Panc1 (cell line): ENCODE data around the gene OTULINL. TPM values are rescaled to one million over a fixed set of nuclear protein-coding genes. Genes with fewer than 3 reads are reported as not detected.

Experiments used
- ATAC-seq: fragments of 200-7000 bp; cut with Tn5 transposase; 2 replicates; pipeline ENCODE4 v1.9.1; 2020; ENCODE audit warnings: mild to moderate bottlenecking, moderate library complexity
- BruUV-seq: library from RNA; stranded (reverse); fragments of 400-500 nt; replicated peaks from 2 replicates; lab custom pipeline; 2021; lab: Mats Ljungman, UMichigan
- CTCF ChIA-PET: fragments of 300-600 bp; sonication (Branson Sonifier 250); formaldehyde crosslinking; loops from one replicate; lab custom pipeline; 2022; ENCODE audit warnings: antibody characterized with exemption; lab: Charles Lee
- POLR2A ChIA-PET: fragments of 300-600 bp; sonication (Branson Sonifier 250); formaldehyde crosslinking; loops from one replicate; lab custom pipeline; 2022; ENCODE audit warnings: antibody characterized with exemption; lab: Charles Lee
- DNase-seq: peaks from one replicate; pipeline ENCODE4 v3.0.0-alpha.2; 2010; ENCODE audit warnings: low read depth, low spot score
- H3K27ac ChIP-seq: 2 replicates; pipeline ENCODE4 v1.5.1; 2011; ENCODE audit warnings: mild to moderate bottlenecking, low read length, inconsistent platforms
- H3K27me3 ChIP-seq: fragments of 200-500 bp; sonication (Bioruptor generic); 2 replicates; pipeline ENCODE4 v1.6.0; 2014; ENCODE audit warnings: low read length, inconsistent platforms; ENCODE audit not compliant: control insufficient read depth, insufficient read depth
- H3K36me3 ChIP-seq: fragments of 200-500 bp; sonication (Bioruptor generic); 2 replicates; pipeline ENCODE4 v1.5.1; 2014; ENCODE audit warnings: inconsistent platforms, mild to moderate bottlenecking, low read length, moderate library complexity; ENCODE audit not compliant: control insufficient read depth, insufficient read depth
- H3K4me1 ChIP-seq: 2 replicates; pipeline ENCODE4 v1.5.1; 2011; ENCODE audit warnings: inconsistent platforms, mild to moderate bottlenecking, low read length, moderate library complexity; ENCODE audit not compliant: control insufficient read depth, insufficient read depth
- H3K4me3 ChIP-seq, 2 experiments: 2 replicates each; pipeline ENCODE4 v1.5.1; 2011 to 2012; ENCODE audit warnings: low read depth in 2 of 2, low read length in 2 of 2, mild to moderate bottlenecking in 2 of 2, inconsistent platforms in 1 of 2, moderate library complexity in 1 of 2
- H3K9me3 ChIP-seq: fragments of 200-500 bp; sonication (Bioruptor generic); 2 replicates; pipeline ENCODE4 v1.5.1; 2014; ENCODE audit warnings: low read depth, mild to moderate bottlenecking, inconsistent platforms, low read length, moderate library complexity; ENCODE audit not compliant: control insufficient read depth, insufficient read depth
- POLR2AphosphoS5 ChIP-seq: IDR thresholded peaks from 2 replicates; pipeline ENCODE4 v1.6.1; 2012; ENCODE audit warnings: mild to moderate bottlenecking, low read depth, low read length, moderate library complexity
- SIN3A ChIP-seq: IDR thresholded peaks from 2 replicates; pipeline ENCODE4 v1.6.1; 2012; ENCODE audit warnings: low read depth, mild to moderate bottlenecking, low read length, moderate library complexity, borderline replicate concordance; ENCODE audit not compliant: insufficient read depth
- TCF7L2 ChIP-seq: IDR thresholded peaks from 2 replicates; pipeline ENCODE4 v1.6.1; 2011; ENCODE audit warnings: mild to moderate bottlenecking, low read depth, low read length, inconsistent platforms
- in situ Hi-C: cut with HindIII; loops from 2 replicates; pipeline ENCODE4 v1.10.0; 2016; ENCODE audit warnings: low sequenced_read_pairs, low pct_unique_long_range_greater_than_20kb
- intact Hi-C: fragments of 100-400 bp; cut with micrococcal nuclease; formaldehyde crosslinking; loops from one replicate; pipeline ENCODE4 v1.10.0; 2022; ENCODE audit not compliant: unreplicated experiment
- total RNA-seq: library from RNA; stranded (reverse); gene quantifications from one replicate; pipeline ENCODE4 v1.2.1, GENCODE V29; 2021; ENCODE audit not compliant: unreplicated experiment
- TF ChIP-seq, protein P1 (sequence below): fragments of 450-650 bp; IDR thresholded peaks from 2 replicates; pipeline ENCODE4 v1.5.1; 2017; ENCODE audit warnings: mild to moderate bottlenecking
- TF ChIP-seq, protein P2 (sequence below), 2 experiments: IDR thresholded peaks; 2 replicates each; pipeline ENCODE4 v1.6.1; 2011 to 2012; ENCODE audit warnings: low read depth in 2 of 2, control low read depth in 1 of 2, low read length in 1 of 2, mild to moderate bottlenecking in 1 of 2, moderate library complexity in 1 of 2; ENCODE audit not compliant: insufficient read depth in 1 of 2

OTULINL gene
- total RNA-seq, 1 experiment from 2014 or later = 1.8 TPM

DNA sequence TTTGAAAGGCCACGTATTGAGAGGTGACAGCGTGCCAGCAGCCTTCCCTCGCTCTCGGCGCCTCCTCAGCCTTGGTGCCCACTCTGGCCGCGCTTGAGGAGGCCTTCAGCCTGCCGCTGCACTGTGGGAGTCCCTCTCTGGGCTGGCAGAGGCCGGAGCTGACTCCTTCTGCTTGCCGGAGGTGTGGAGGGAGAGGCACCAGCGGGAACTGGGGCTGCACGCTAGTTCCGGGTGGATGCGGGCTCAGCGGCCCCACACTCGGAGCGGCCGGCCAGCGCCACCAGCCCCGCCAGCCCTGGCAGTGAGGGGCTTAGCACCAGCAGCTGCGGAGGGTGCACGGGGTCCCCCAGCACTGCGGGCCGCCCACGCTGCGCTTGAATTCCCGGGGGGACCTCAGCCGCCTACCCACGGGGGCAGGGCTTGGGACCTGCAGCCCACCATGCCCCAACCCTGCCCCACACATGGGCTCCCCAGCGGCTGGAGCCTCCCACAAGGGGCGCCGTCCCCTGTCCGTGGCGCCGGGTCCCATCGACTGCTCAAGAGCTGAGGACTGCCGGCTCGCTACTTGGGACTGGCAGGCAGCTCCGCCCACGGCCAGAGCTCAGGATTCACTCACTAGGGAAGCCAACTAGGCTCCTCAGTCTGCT is 4.4 kb upstream of the OTULINL start:
- in situ Hi-C loops (no loop called here), intact Hi-C loops (no loop called here)
- CTCF ChIA-PET = no interaction called here
- POLR2A ChIA-PET = no interaction called here
- TF ChIP-seq, protein P1, sequence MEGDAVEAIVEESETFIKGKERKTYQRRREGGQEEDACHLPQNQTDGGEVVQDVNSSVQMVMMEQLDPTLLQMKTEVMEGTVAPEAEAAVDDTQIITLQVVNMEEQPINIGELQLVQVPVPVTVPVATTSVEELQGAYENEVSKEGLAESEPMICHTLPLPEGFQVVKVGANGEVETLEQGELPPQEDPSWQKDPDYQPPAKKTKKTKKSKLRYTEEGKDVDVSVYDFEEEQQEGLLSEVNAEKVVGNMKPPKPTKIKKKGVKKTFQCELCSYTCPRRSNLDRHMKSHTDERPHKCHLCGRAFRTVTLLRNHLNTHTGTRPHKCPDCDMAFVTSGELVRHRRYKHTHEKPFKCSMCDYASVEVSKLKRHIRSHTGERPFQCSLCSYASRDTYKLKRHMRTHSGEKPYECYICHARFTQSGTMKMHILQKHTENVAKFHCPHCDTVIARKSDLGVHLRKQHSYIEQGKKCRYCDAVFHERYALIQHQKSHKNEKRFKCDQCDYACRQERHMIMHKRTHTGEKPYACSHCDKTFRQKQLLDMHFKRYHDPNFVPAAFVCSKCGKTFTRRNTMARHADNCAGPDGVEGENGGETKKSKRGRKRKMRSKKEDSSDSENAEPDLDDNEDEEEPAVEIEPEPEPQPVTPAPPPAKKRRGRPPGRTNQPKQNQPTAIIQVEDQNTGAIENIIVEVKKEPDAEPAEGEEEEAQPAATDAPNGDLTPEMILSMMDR = no peak
- TF ChIP-seq SIN3A = no peak
- no peak for TF ChIP-seq POLR2AphosphoS5
- TF ChIP-seq, protein P2, sequence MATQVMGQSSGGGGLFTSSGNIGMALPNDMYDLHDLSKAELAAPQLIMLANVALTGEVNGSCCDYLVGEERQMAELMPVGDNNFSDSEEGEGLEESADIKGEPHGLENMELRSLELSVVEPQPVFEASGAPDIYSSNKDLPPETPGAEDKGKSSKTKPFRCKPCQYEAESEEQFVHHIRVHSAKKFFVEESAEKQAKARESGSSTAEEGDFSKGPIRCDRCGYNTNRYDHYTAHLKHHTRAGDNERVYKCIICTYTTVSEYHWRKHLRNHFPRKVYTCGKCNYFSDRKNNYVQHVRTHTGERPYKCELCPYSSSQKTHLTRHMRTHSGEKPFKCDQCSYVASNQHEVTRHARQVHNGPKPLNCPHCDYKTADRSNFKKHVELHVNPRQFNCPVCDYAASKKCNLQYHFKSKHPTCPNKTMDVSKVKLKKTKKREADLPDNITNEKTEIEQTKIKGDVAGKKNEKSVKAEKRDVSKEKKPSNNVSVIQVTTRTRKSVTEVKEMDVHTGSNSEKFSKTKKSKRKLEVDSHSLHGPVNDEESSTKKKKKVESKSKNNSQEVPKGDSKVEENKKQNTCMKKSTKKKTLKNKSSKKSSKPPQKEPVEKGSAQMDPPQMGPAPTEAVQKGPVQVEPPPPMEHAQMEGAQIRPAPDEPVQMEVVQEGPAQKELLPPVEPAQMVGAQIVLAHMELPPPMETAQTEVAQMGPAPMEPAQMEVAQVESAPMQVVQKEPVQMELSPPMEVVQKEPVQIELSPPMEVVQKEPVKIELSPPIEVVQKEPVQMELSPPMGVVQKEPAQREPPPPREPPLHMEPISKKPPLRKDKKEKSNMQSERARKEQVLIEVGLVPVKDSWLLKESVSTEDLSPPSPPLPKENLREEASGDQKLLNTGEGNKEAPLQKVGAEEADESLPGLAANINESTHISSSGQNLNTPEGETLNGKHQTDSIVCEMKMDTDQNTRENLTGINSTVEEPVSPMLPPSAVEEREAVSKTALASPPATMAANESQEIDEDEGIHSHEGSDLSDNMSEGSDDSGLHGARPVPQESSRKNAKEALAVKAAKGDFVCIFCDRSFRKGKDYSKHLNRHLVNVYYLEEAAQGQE (IDR thresholded peaks at IDR 0.05; ENCODE audit: insufficient read depth in 1 of 2, low read depth in 2 of 2, low read length in 1 of 2) = no peak
- TF ChIP-seq TCF7L2 = no peak
- no peaks in the 10 kb centered on the region for H3K36me3 ChIP-seq
- H3K27me3 ChIP-seq = peaks cover 12% of the 10 kb centered on the region
- H3K4me3 ChIP-seq = no peak overlapping the region
- no peak overlapping the region for H3K27ac ChIP-seq
- H3K9me3 ChIP-seq = no peaks in the 10 kb centered on the region
- DNase-seq (no peak), ATAC-seq (no peak)
- no TSS peak for BruUV-seq
- H3K4me1 ChIP-seq = 0 out of 2 replicates have a peak, but pooled peaks cover 3% of the 10 kb centered on the region

DNA sequence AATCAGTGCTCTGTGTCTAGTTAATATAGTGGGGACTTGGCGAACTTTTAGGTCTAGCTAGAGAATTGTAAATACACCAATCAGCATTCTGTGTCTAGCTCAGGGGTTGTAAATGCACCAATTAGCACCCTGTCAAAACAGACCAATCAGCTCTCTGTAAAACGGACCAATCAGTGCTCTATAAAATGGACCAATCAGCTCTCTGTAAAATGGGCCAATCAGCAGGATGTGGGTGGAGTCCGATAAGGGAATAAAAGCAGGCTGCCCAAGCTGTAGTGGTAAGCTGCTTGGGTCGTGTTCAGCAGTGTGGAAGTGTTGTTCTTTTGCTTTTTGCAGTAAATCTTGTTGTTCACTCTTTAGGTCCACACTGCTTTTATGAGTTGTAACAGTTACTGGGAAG is 3.6 kb upstream of the OTULINL start:
- in situ Hi-C loops = no loop called here
- Histone ChIP-seq H3K36me3 (no peaks in the 10 kb centered on the region), H3K27me3 (peaks cover 15% of the 10 kb centered on the region), H3K4me1 (0 out of 2 replicates have a peak, but pooled peaks cover 3% of the 10 kb centered on the region), H3K4me3 (no peak overlapping the region), H3K27ac (no peak overlapping the region), H3K9me3 (no peaks in the 10 kb centered on the region)
- intact Hi-C loops = no loop called here
- TF ChIP-seq, protein P2 (IDR thresholded peaks at IDR 0.05; ENCODE audit: insufficient read depth in 1 of 2, low read depth in 2 of 2, low read length in 1 of 2) = no peak
- TF ChIP-seq, protein P1 = no peak
- TF ChIP-seq POLR2AphosphoS5 (no peak), TCF7L2 (no peak), SIN3A (no peak)
- no TSS peak for BruUV-seq
- DNase-seq (no peak), ATAC-seq (no peak)
- ChIA-PET POLR2A (no interaction called here), CTCF (interaction anchor here (0.5 kb wide), 1 partner anchor 168 kb away, joined by 3 read pairs; no protein-coding TSS in a partner anchor)
